Astrocyte (in vitro differentiated cells and primary cell): Measurements from ENCODE around the gene OPN1SW.

Source experiments
- EZH2 ChIP-seq: IDR thresholded peaks from 2 replicates; pipeline ENCODE4 v1.6.1; 2012; ENCODE audit warnings: mild to moderate bottlenecking, low read length, inconsistent platforms; ENCODE audit not compliant: insufficient read depth
- TF ChIP-seq, protein P1 (sequence below): IDR thresholded peaks from 2 replicates; pipeline ENCODE4 v1.5.1; 2011; ENCODE audit warnings: low read depth, mild to moderate bottlenecking, inconsistent platforms, low read length, moderate library complexity; ENCODE audit not compliant: insufficient read depth

DNA sequence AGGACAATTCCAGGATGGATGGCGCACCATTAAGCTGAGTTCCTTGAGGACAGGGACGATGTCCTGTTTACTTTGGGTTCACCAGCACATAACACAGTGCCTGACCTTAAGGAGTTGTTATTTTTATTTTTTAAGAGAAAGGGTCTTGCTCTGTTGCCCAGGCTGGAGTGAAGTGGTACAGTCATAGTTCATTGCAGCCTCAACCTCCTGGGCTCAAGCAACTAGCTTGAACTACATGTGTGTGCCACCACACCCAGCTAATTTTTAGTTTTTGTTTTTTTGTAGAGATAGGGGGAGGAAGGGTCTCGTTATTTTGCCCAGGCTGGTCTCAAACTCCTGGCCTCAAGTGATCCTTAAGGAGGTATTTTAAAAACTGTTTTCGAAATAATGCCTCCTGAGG is 38.2 kb downstream of the OPN1SW start:
- TF ChIP-seq, protein P1, sequence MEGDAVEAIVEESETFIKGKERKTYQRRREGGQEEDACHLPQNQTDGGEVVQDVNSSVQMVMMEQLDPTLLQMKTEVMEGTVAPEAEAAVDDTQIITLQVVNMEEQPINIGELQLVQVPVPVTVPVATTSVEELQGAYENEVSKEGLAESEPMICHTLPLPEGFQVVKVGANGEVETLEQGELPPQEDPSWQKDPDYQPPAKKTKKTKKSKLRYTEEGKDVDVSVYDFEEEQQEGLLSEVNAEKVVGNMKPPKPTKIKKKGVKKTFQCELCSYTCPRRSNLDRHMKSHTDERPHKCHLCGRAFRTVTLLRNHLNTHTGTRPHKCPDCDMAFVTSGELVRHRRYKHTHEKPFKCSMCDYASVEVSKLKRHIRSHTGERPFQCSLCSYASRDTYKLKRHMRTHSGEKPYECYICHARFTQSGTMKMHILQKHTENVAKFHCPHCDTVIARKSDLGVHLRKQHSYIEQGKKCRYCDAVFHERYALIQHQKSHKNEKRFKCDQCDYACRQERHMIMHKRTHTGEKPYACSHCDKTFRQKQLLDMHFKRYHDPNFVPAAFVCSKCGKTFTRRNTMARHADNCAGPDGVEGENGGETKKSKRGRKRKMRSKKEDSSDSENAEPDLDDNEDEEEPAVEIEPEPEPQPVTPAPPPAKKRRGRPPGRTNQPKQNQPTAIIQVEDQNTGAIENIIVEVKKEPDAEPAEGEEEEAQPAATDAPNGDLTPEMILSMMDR, result no peak
- no peak for TF ChIP-seq EZH2
